ENCODE results near the gene ARRDC1.

Gene ARRDC1

GRCh38 chr9:137578518-137579258 is 26.8 kb upstream of the ARRDC1 start, which contains the start of gene DPH7:
DPH7 (minus strand) TSS chr9:137578925; CDS start chr9:137578777, 148 bp downstream.
- H3K36me3 ChIP-seq (ENCODE audit: control insufficient read depth in 2 of 2, insufficient read depth in 1 of 2, low read length in 2 of 2): peaks cover 8 to 75% of the 10 kb centered on the region in 2 experiments; a peak in 2 of 3 replicates
- no peaks in the 10 kb centered on the region for H3K9me3 ChIP-seq (ENCODE audit: control insufficient read depth, insufficient read depth, low read depth, low read length)
- peak within 1 kb of the TSS; percentile 84 for H3K27ac ChIP-seq (ENCODE audit: extremely low read depth, low read depth, low read length)
- ChIA-PET POLR2A (interaction anchor here (0.5 to 5.7 kb wide), 7 partner anchors 9 to 102 kb away, joined by 3 to 28 read pairs (median 7); partner anchors contain the start of genes ARRDC1, MRPL41 and ZMYND19), CTCF (interaction anchor here (0.6 to 2.5 kb wide), 16 partner anchors 9 to 342 kb away, joined by 3 to 24 read pairs (median 4); partner anchors contain the start of genes EHMT1 and ZMYND19)
- H3K4me1 ChIP-seq (ENCODE audit: control insufficient read depth, insufficient read depth, low read length): no peaks in the 10 kb centered on the region; the same call in 1 of the 2 replicates
- H3K4me3 ChIP-seq (ENCODE audit: low read depth, low read length): peak within 1 kb of the TSS; percentile 95
- TF ChIP-seq YY1 (tag by site-specific recombination; IDR thresholded peaks at IDR 0.05) (peak; percentile 55; the same call in 1 of the 2 replicates), ZNF776 (tag by site-specific recombination; IDR thresholded peaks at IDR 0.05; ENCODE audit: borderline replicate concordance) (no peak), TRIM28 (IDR thresholded peaks at IDR 0.05; ENCODE audit: borderline replicate concordance, low read length) (no peak), ZBTB10 (tag by site-specific recombination; IDR thresholded peaks at IDR 0.05) (no peak), ZNF707 (tag by site-specific recombination; IDR thresholded peaks at IDR 0.05) (no peak), ZNF335 (tag by site-specific recombination; conservative IDR thresholded peaks at IDR 0.05) (peak; percentile 84), ZNF10 (tag by site-specific recombination; IDR thresholded peaks at IDR 0.05) (peak; percentile 52; the same call in 1 of the 2 replicates), ATF2 (tag by site-specific recombination; IDR thresholded peaks at IDR 0.05; ENCODE audit: low read depth) (no peak), ZNF174 (tag by site-specific recombination; IDR thresholded peaks at IDR 0.05) (no peak), ZNF37A (tag by site-specific recombination; IDR thresholded peaks at IDR 0.05) (no peak), ZNF670 (tag by site-specific recombination; IDR thresholded peaks at IDR 0.05; ENCODE audit: low read depth) (no peak), ZBTB17 (tag by site-specific recombination; IDR thresholded peaks at IDR 0.05) (peak; percentile 47; the same call in 1 of the 2 replicates), ZNF362 (tag by site-specific recombination; IDR thresholded peaks at IDR 0.05) (no peak), ZNF202 (tag by site-specific recombination; IDR thresholded peaks at IDR 0.05; ENCODE audit: borderline replicate concordance) (no peak), ZNF157 (tag by site-specific recombination; IDR thresholded peaks at IDR 0.05) (no peak), GLI2 (tag by site-specific recombination; IDR thresholded peaks at IDR 0.05; ENCODE audit: borderline replicate concordance, low read depth) (0 out of 2 replicates have a peak, but pooled peaks have one; percentile 17), ZNF473 (tag by site-specific recombination; IDR thresholded peaks at IDR 0.05) (no peak), ZNF571 (tag by site-specific recombination; IDR thresholded peaks at IDR 0.05) (no peak), REST (tag by site-specific recombination; IDR thresholded peaks at IDR 0.05) (no peak), ZNF404 (tag by site-specific recombination; IDR thresholded peaks at IDR 0.05) (no peak), ZNF2 (tag by site-specific recombination; IDR thresholded peaks at IDR 0.05) (no peak), ZNF19 (tag by site-specific recombination; IDR thresholded peaks at IDR 0.05; ENCODE audit: low read depth) (no peak), TSHZ1 (tag by site-specific recombination; IDR thresholded peaks at IDR 0.05; ENCODE audit: borderline replicate concordance) (no peak)
